Colonic mucosa (tissue), 4 donors: ENCODE measurements around the gene TMC3. TPM values are rescaled to one million over a fixed set of nuclear protein-coding genes. Genes with fewer than 3 reads are reported as not detected.

Source experiments
- DNase-seq: peaks from one replicate; pipeline ENCODE4 v3.0.0-alpha.2; 2020
- H3K27ac ChIP-seq: fragments of 200-600 bp; one replicate; pipeline ENCODE4 v1.8.0; 2021
- H3K27me3 ChIP-seq: fragments of 200-600 bp; one replicate; pipeline ENCODE4 v1.8.0; 2021
- H3K36me3 ChIP-seq: fragments of 200-600 bp; one replicate; pipeline ENCODE4 v1.8.0; 2021
- H3K4me1 ChIP-seq: fragments of 200-600 bp; one replicate; pipeline ENCODE4 v1.8.0; 2021; ENCODE audit warnings: mild to moderate bottlenecking
- H3K4me3 ChIP-seq: fragments of 200-600 bp; one replicate; pipeline ENCODE4 v1.8.0; 2021
- H3K9ac ChIP-seq, 2 donors: one replicate each; pipeline ENCODE4 v1.7.0; 2013; ENCODE audit warnings: control low read depth in 2 of 2, low read depth in 2 of 2, low read length in 2 of 2
- H3K9me3 ChIP-seq: fragments of 200-600 bp; one replicate; pipeline ENCODE4 v1.8.0; 2021
- CTCF ChIP-seq: fragments of 200-600 bp; IDR thresholded peaks from one replicate; pipeline ENCODE4 v1.8.0; 2022; ENCODE audit warnings: antibody characterized with exemption, mild to moderate bottlenecking
- intact Hi-C: fragments of 100-400 bp; cut with DNase I; formaldehyde crosslinking; loops from one replicate; pipeline ENCODE4 v1.14.1; 2022
- total RNA-seq, 2 donors: library from RNA; stranded (reverse); fragmentation: NEBNext Ultra II Directional in 1 of 2; extraction: Animal tissue kit (Norgen Biotek cat#: 25700) in 1 of 2; gene quantifications; one replicate each; pipeline ENCODE4 v1.2.1, GENCODE V29; 2021
- donor health status: healthy.
- donor health status: DM: no; HTN: no; CAD: no.
- donor health status: DM: no; HTN: no; CAD: no.

Gene TMC3
- total RNA-seq, 2 donors from 2014 or later = 0.08 TPM; not detected in 1

DNA sequence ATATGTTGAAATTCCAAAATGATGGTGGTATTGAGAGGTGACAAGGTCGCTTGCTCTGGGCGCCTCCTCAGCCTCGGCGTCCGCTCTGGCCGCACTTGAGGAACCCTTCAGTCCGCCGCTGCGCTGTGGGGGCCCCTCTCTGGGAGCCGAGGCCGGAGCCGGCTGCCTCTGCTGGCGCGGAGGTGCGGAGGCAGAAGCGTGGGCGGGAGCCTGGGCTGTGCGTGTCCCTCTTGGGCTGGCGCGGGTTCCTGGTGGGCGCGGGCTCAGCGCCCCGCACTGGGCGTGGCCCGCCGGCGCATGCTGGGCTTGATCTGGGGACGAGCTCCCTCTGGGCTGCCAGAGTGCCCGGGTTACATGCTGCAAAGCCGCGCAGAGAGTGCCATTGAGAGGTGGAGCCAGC is 39.8 kb upstream of the TMC3 start:
- no peak overlapping the region for H3K27ac ChIP-seq
- TF ChIP-seq CTCF = no peak
- DNase-seq = no peak
- no peaks in the 10 kb centered on the region for H3K36me3 ChIP-seq
- H3K9me3 ChIP-seq = no peaks in the 10 kb centered on the region
- no peaks in the 10 kb centered on the region for H3K4me1 ChIP-seq
- no peak overlapping the region for H3K4me3 ChIP-seq
- no peak overlapping the region for H3K9ac ChIP-seq
- intact Hi-C loops = loop anchor here (10.0 kb wide), 1 partner anchor 61 kb away; no protein-coding TSS in a partner anchor
- no peaks in the 10 kb centered on the region for H3K27me3 ChIP-seq

DNA sequence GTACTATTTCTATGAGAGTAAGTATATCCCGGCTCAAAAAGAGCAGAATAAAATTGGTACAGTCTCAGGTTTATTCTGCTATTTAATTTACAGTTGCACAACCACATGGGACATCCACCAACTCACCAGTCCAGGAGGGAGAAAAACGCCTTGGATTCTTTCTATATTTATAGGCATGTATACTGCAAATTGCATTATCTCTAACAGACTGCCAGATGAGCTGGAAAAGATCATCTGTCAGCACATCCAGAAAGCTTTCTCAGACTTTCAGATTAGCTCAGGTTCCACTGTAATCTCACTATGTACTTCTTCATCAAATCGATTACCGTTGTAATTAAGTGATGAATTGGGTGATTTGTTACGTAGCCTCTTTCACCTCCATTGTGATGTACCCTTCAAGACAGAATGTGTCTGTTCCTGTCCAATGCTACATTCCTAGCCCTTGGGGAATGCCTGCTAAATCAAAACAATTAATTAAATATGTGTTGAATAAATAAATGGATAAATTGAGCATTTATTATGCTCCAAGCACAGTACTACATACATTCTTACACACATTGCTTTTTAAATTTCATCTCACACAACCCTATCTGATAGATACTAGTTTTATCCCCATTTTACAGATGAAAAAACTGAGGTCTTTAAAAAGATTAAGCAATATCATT is 38.1 kb upstream of the TMC3 start:
- Histone ChIP-seq H3K4me1 (no peaks in the 10 kb centered on the region), H3K27ac (no peak overlapping the region), H3K4me3 (no peak overlapping the region), H3K27me3 (no peaks in the 10 kb centered on the region), H3K9ac (no peak overlapping the region), H3K9me3 (no peaks in the 10 kb centered on the region), H3K36me3 (no peaks in the 10 kb centered on the region)
- no peak for TF ChIP-seq CTCF
- no peak for DNase-seq
- intact Hi-C loops = loop anchor here (10.0 kb wide), 1 partner anchor 63 kb away; no protein-coding TSS in a partner anchor

DNA sequence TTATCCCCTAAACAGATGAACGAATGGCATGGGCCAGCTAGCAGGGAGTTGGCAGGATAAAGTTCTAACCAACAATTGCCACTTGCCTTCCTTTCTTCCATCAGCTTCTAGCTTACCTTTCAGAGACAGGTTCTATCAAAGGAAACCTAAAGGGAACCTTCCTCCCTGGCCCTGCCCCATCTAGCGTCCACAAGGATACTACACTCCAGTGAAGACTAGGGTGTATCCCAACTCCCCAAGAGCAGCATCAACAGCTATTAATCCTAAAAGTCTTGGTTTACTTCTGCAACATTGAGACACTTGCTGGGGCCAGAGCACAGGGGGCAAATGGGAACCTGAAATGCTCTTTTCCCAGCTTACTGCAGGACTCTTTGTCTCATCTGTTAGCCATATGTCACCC is 37.0 kb upstream of the TMC3 start:
- no peak for TF ChIP-seq CTCF
- H3K9me3 ChIP-seq = no peaks in the 10 kb centered on the region
- no peaks in the 10 kb centered on the region for H3K27me3 ChIP-seq
- no peak overlapping the region for H3K9ac ChIP-seq
- DNase-seq = no peak
- no peak overlapping the region for H3K4me3 ChIP-seq
- intact Hi-C loops = loop anchor here (10.0 kb wide), 1 partner anchor 64 kb away; no protein-coding TSS in a partner anchor
- no peak overlapping the region for H3K27ac ChIP-seq
- no peaks in the 10 kb centered on the region for H3K4me1 ChIP-seq
- no peaks in the 10 kb centered on the region for H3K36me3 ChIP-seq

DNA sequence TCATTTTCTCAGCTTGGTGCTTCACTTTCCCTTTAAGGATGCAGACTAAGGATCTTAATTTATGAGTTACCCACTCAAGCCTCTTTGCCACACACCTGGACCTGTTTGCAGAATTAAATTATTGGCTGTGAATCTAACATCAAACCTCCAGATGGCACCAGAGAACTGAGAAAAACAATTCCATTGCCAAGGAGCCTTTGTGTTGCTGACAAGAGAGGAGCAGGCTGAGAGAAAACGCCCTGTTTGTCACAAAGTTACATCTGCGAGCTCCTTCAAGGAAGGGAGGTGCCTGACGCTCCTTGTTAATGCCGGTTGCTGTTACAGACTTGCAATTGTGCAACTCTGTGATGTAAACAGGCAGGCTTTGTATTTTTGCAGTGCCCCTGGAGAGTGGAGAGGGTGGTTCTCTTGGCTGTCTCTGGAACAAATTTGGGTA is 36.3 kb upstream of the TMC3 start:
- Histone ChIP-seq H3K4me3 (no peak overlapping the region), H3K27ac (no peak overlapping the region), H3K4me1 (no peaks in the 10 kb centered on the region), H3K36me3 (no peaks in the 10 kb centered on the region), H3K9me3 (no peaks in the 10 kb centered on the region), H3K27me3 (no peaks in the 10 kb centered on the region), H3K9ac (no peak overlapping the region)
- peak; percentile 31 for TF ChIP-seq CTCF
- intact Hi-C loops = loop anchor here (10.0 kb wide), 1 partner anchor 64 kb away; no protein-coding TSS in a partner anchor
- peak; percentile 34 for DNase-seq

DNA sequence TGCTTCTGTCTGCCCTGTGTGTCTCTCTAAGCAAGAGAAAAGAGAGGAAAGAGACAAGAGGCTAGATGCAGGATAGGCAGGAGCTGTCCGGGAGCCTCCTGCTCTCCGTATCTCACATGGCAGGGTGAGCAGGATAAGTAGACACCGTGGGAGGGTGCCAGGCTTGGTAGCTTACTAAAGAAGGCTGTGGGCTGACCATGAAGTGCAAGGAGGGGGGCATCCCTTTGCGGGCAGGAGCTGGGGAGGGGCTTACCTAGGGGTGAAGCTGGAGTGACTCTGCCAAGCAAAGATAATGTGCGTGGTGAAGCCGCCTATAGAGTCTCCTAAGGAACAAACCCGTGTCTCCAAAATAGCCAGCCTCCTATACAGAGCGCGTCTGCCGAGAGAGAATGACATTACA is 33.7 kb upstream of the TMC3 start:
- Histone ChIP-seq H3K36me3 (no peaks in the 10 kb centered on the region), H3K27ac (no peak overlapping the region), H3K9me3 (no peaks in the 10 kb centered on the region), H3K9ac (no peak overlapping the region), H3K4me1 (no peaks in the 10 kb centered on the region), H3K27me3 (no peaks in the 10 kb centered on the region), H3K4me3 (no peak overlapping the region)
- no peak for TF ChIP-seq CTCF
- no peak for DNase-seq
- intact Hi-C loops = loop anchor here (10.0 kb wide), 2 partner anchors 63 to 293 kb away; no protein-coding TSS in a partner anchor
